GM23338 (cell line): ENCODE measurements around the gene KLHL8. TPM values are rescaled to one million over a fixed set of nuclear protein-coding genes. Genes with fewer than 3 reads are reported as not detected.

Source experiments
- ATAC-seq: fragments of 200-7000 bp; cut with Tn5 transposase; 3 replicates; pipeline ENCODE4 v1.9.1; 2020
- DNase-seq: peaks from one replicate; pipeline ENCODE4 v3.0.0-alpha.2; 2015; ENCODE audit warnings: low spot score
- H2AFZ ChIP-seq: fragments of 200-600 bp; sonication (generic); 2 replicates; pipeline ENCODE4 v1.8.0; 2016; ENCODE audit warnings: antibody characterized with exemption, mild to moderate bottlenecking, moderate library complexity
- H3F3A ChIP-seq: fragments of 200-600 bp; sonication (generic); replicated peaks from 2 replicates; pipeline ENCODE4 v1.8.0; 2017; ENCODE audit warnings: antibody characterized with exemption, mixed run types, low read depth
- H3K27ac ChIP-seq: fragments of 200-600 bp; sonication (generic); 2 replicates; pipeline ENCODE4 v1.6.1; 2016; ENCODE audit warnings: low read depth
- H3K27me3 ChIP-seq: fragments of 200-600 bp; sonication (generic); 2 replicates; pipeline ENCODE4 v1.8.0; 2016; ENCODE audit warnings: mild to moderate bottlenecking, mixed run types, moderate library complexity; ENCODE audit not compliant: insufficient read depth
- H3K36me3 ChIP-seq: fragments of 200-600 bp; sonication (generic); 2 replicates; pipeline ENCODE4 v1.8.0; 2016; ENCODE audit warnings: mild to moderate bottlenecking; ENCODE audit not compliant: insufficient read depth
- H3K4me1 ChIP-seq: fragments of 200-600 bp; sonication (generic); 2 replicates; pipeline ENCODE4 v1.8.0; 2016; ENCODE audit warnings: mild to moderate bottlenecking, moderate library complexity; ENCODE audit not compliant: insufficient read depth
- H3K4me2 ChIP-seq: fragments of 200-600 bp; sonication (generic); 2 replicates; pipeline ENCODE4 v1.7.1; 2017; ENCODE audit warnings: mixed run types
- H3K4me3 ChIP-seq: fragments of 200-600 bp; sonication (generic); 2 replicates; pipeline ENCODE4 v1.6.1; 2016; ENCODE audit warnings: mixed run types
- H3K79me2 ChIP-seq: fragments of 200-600 bp; sonication (generic); replicated peaks from 2 replicates; pipeline ENCODE4 v1.8.0; 2017; ENCODE audit warnings: mild to moderate bottlenecking; ENCODE audit not compliant: insufficient read depth
- H3K9me2 ChIP-seq: fragments of 200-600 bp; sonication (generic); 2 replicates; pipeline ENCODE4 v1.8.0; 2017; ENCODE audit not compliant: insufficient read depth
- H4K20me1 ChIP-seq: fragments of 200-600 bp; sonication (generic); replicated peaks from 2 replicates; pipeline ENCODE4 v1.8.0; 2017; ENCODE audit warnings: mild to moderate bottlenecking; ENCODE audit not compliant: insufficient read depth
- H3K27ac Mint-ChIP-seq: 2 replicates; pipeline ENCODE4 v1.8.0; 2020; ENCODE audit warnings: inconsistent platforms, mild to moderate bottlenecking, moderate library complexity, mixed read lengths
- H3K27me3 Mint-ChIP-seq: 3 replicates; pipeline ENCODE4 v1.8.0; 2022; ENCODE audit warnings: low read depth, mild to moderate bottlenecking, moderate library complexity, mixed read lengths, inconsistent platforms; ENCODE audit not compliant: insufficient read depth, poor library complexity
- H3K36me3 Mint-ChIP-seq: 3 replicates; pipeline ENCODE4 v1.8.0; 2021; ENCODE audit warnings: low read depth, mild to moderate bottlenecking, inconsistent platforms, moderate library complexity, mixed read lengths
- H3K4me1 Mint-ChIP-seq: 3 replicates; pipeline ENCODE4 v1.8.0; 2020; ENCODE audit warnings: mild to moderate bottlenecking, inconsistent platforms, mixed read lengths
- H3K4me3 Mint-ChIP-seq: 3 replicates; pipeline ENCODE4 v1.8.0; 2021; ENCODE audit warnings: moderate library complexity, mild to moderate bottlenecking, inconsistent platforms, mixed read lengths
- H3K9me3 Mint-ChIP-seq: 3 replicates; pipeline ENCODE4 v1.8.0; 2020; ENCODE audit warnings: moderate library complexity, mild to moderate bottlenecking, inconsistent platforms, mixed read lengths
- CREB1 ChIP-seq: fragments of 250-450 bp; sonication (Bioruptor Pico); IDR thresholded peaks from 2 replicates; pipeline ENCODE4 v1.5.0; 2020; ENCODE audit warnings: low read depth, mild to moderate bottlenecking, moderate library complexity
- EZH2 ChIP-seq: fragments of 200-600 bp; sonication (generic); IDR thresholded peaks from one replicate; pipeline ENCODE4 v1.8.0; 2017; ENCODE audit warnings: antibody characterized with exemption, mild to moderate bottlenecking, low read depth; ENCODE audit not compliant: unreplicated experiment
- EZH2phosphoT487 ChIP-seq: fragments of 200-600 bp; sonication (generic); IDR thresholded peaks from one replicate; pipeline ENCODE4 v1.8.1; 2018; ENCODE audit warnings: antibody characterized with exemption; ENCODE audit not compliant: unreplicated experiment
- JUNB ChIP-seq: IDR thresholded peaks from one replicate; pipeline ENCODE4 v1.6.1; 2016; ENCODE audit warnings: antibody characterized with exemption; ENCODE audit not compliant: unreplicated experiment
- NANOG ChIP-seq: IDR thresholded peaks from 2 replicates; pipeline ENCODE4 v1.6.1; 2016; ENCODE audit warnings: antibody characterized with exemption, borderline replicate concordance
- POLR2AphosphoS5 ChIP-seq: IDR thresholded peaks from 2 replicates; pipeline ENCODE4 v1.6.1; 2016; ENCODE audit warnings: antibody characterized with exemption, low read depth
- STAT1 ChIP-seq: IDR thresholded peaks from one replicate; pipeline ENCODE4 v1.6.1; 2016; ENCODE audit warnings: antibody characterized with exemption; ENCODE audit not compliant: unreplicated experiment
- ZNF114 ChIP-seq: fragments of 250-450 bp; sonication (Bioruptor Pico); IDR thresholded peaks from 2 replicates; pipeline ENCODE4 v1.5.0; 2020; ENCODE audit warnings: mild to moderate bottlenecking, moderate library complexity
- ZNF331 ChIP-seq: fragments of 250-450 bp; sonication (Bioruptor Pico); IDR thresholded peaks from 2 replicates; pipeline ENCODE4 v1.5.0; 2020; ENCODE audit warnings: low read depth, mild to moderate bottlenecking, moderate library complexity
- polyA plus RNA-seq: library from polyadenylated mRNA; unstranded; fragments of >200 nt; fragmentation: Nextera tagmentation; extraction: Ambion mirVana; gene quantifications from 2 replicates; pipeline ENCODE4 v1.2.1, GENCODE V29; 2016
- total RNA-seq: library from RNA; depleted of rRNA; stranded (reverse); fragments of >200 nt; shearing (Covaris generic); gene quantifications from 2 replicates; pipeline ENCODE4 v1.2.3, GENCODE V29; 2014
- TF ChIP-seq, protein P1 (sequence below): fragments of 250-450 bp; sonication (Bioruptor Pico); IDR thresholded peaks from 2 replicates; pipeline ENCODE4 v1.5.0; 2020; ENCODE audit warnings: mild to moderate bottlenecking, moderate library complexity
- TF ChIP-seq, protein P2 (sequence below), 2 experiments: fragments of 200-600 bp in 1 of 2; sonication (generic) in 1 of 2; conservative IDR thresholded peaks; 2 replicates each; pipeline versions ENCODE4 v1.5.1 to v1.6.1; 2016 to 2017; ENCODE audit warnings: antibody characterized with exemption in 2 of 2, low read depth in 2 of 2, mild to moderate bottlenecking in 2 of 2, moderate library complexity in 1 of 2
- TF ChIP-seq, protein P3 (sequence below): IDR thresholded peaks from 2 replicates; pipeline ENCODE4 v1.6.1; 2016; ENCODE audit warnings: antibody characterized with exemption

The KLHL8 gene
- total and polyA plus RNA-seq, 2 experiments from 2014 or later, result 3.3 to 7.2 TPM

DNA sequence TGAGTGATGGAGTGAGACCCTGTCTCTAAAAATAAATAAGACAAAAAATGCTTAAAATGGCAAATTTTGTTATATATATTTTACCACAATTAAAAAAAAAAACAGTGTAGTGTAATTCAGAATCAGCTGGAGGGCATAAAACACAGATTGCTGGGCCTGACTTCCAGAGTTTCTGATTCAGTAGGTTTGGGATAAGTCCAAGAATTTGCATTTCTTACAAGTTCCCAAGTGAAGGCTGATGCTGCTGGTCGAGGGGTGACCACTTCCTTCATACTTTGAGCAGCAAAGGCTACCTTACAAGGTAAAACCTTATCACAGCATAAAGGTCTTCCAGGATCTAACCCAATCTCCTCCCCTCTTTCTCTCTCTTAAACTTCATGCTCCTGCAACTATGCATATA is 40.7 kb downstream of the KLHL8 start:
- no peak overlapping the region for H3K27ac ChIP-seq
- H3K4me2 ChIP-seq, result no peak overlapping the region
- TF ChIP-seq ZNF114 (CRISPR knock-in tag), result no peak
- H4K20me1 ChIP-seq, result no peaks in the 10 kb centered on the region
- no peaks in the 10 kb centered on the region for H3F3A ChIP-seq
- no peak for DNase-seq
- no peaks in the 10 kb centered on the region for H3K9me2 ChIP-seq
- no peaks in the 10 kb centered on the region for H3K27me3 ChIP-seq
- H3K4me3 ChIP-seq, result no peak overlapping the region
- no peak for ATAC-seq
- H3K9me3 Mint-ChIP-seq, result no peaks in the 10 kb centered on the region
- no peaks in the 10 kb centered on the region for H3K4me1 ChIP-seq
- H3K36me3 Mint-ChIP-seq, result no peaks in the 10 kb centered on the region
- H3K4me1 Mint-ChIP-seq, result no peaks in the 10 kb centered on the region
- no peaks in the 10 kb centered on the region for H3K36me3 ChIP-seq
- no peaks in the 10 kb centered on the region for H3K27me3 Mint-ChIP-seq
- H3K4me3 Mint-ChIP-seq, result no peak overlapping the region
- no peak overlapping the region for H2AFZ ChIP-seq
- H3K27ac Mint-ChIP-seq, result no peak overlapping the region
- no peaks in the 10 kb centered on the region for H3K79me2 ChIP-seq

DNA sequence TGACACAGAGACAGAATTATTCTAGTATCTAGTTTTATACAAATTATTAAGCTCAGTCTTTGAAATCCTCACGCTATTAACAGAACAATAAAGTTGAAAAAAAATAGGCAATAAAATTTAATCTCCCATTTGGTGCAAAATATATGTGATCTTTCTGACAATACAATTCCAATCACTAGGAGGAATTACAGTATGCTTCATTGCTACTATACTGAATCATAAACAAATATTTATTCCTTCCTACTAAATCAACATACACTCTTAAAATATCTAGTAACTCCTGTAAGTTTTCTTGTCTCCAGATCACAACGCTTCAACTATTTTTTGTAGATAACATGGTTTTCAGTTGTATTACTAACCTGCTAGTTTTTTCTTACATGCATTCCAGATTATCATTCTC is 45.7 kb downstream of the KLHL8 start:
- no peaks in the 10 kb centered on the region; the same call in 1 of the 2 replicates for H3K36me3 ChIP-seq
- H3K27ac ChIP-seq, result no peak overlapping the region
- H3K4me1 ChIP-seq, result no peaks in the 10 kb centered on the region
- H3K4me1 Mint-ChIP-seq, result no peaks in the 10 kb centered on the region
- no peaks in the 10 kb centered on the region for H3F3A ChIP-seq
- no peak overlapping the region for H2AFZ ChIP-seq
- no peak overlapping the region for H3K4me3 Mint-ChIP-seq
- no peaks in the 10 kb centered on the region for H3K27me3 ChIP-seq
- H3K27ac Mint-ChIP-seq, result no peak overlapping the region
- no peak overlapping the region for H3K4me3 ChIP-seq
- H4K20me1 ChIP-seq, result no peaks in the 10 kb centered on the region
- no peaks in the 10 kb centered on the region for H3K36me3 Mint-ChIP-seq
- no peaks in the 10 kb centered on the region for H3K9me3 Mint-ChIP-seq
- ATAC-seq (no peak), DNase-seq (no peak)
- H3K4me2 ChIP-seq, result no peak overlapping the region
- H3K9me2 ChIP-seq, result no peaks in the 10 kb centered on the region
- no peaks in the 10 kb centered on the region for H3K27me3 Mint-ChIP-seq
- no peaks in the 10 kb centered on the region for H3K79me2 ChIP-seq
- TF ChIP-seq ZNF331 (CRISPR knock-in tag) (no peak), EZH2 (no peak), STAT1 (no peak), JUNB (no peak), EZH2phosphoT487 (no peak), NANOG (no peak), ZNF114 (CRISPR knock-in tag) (no peak), POLR2AphosphoS5 (no peak), CREB1 (CRISPR knock-in tag) (no peak)
- TF ChIP-seq, protein P1, sequence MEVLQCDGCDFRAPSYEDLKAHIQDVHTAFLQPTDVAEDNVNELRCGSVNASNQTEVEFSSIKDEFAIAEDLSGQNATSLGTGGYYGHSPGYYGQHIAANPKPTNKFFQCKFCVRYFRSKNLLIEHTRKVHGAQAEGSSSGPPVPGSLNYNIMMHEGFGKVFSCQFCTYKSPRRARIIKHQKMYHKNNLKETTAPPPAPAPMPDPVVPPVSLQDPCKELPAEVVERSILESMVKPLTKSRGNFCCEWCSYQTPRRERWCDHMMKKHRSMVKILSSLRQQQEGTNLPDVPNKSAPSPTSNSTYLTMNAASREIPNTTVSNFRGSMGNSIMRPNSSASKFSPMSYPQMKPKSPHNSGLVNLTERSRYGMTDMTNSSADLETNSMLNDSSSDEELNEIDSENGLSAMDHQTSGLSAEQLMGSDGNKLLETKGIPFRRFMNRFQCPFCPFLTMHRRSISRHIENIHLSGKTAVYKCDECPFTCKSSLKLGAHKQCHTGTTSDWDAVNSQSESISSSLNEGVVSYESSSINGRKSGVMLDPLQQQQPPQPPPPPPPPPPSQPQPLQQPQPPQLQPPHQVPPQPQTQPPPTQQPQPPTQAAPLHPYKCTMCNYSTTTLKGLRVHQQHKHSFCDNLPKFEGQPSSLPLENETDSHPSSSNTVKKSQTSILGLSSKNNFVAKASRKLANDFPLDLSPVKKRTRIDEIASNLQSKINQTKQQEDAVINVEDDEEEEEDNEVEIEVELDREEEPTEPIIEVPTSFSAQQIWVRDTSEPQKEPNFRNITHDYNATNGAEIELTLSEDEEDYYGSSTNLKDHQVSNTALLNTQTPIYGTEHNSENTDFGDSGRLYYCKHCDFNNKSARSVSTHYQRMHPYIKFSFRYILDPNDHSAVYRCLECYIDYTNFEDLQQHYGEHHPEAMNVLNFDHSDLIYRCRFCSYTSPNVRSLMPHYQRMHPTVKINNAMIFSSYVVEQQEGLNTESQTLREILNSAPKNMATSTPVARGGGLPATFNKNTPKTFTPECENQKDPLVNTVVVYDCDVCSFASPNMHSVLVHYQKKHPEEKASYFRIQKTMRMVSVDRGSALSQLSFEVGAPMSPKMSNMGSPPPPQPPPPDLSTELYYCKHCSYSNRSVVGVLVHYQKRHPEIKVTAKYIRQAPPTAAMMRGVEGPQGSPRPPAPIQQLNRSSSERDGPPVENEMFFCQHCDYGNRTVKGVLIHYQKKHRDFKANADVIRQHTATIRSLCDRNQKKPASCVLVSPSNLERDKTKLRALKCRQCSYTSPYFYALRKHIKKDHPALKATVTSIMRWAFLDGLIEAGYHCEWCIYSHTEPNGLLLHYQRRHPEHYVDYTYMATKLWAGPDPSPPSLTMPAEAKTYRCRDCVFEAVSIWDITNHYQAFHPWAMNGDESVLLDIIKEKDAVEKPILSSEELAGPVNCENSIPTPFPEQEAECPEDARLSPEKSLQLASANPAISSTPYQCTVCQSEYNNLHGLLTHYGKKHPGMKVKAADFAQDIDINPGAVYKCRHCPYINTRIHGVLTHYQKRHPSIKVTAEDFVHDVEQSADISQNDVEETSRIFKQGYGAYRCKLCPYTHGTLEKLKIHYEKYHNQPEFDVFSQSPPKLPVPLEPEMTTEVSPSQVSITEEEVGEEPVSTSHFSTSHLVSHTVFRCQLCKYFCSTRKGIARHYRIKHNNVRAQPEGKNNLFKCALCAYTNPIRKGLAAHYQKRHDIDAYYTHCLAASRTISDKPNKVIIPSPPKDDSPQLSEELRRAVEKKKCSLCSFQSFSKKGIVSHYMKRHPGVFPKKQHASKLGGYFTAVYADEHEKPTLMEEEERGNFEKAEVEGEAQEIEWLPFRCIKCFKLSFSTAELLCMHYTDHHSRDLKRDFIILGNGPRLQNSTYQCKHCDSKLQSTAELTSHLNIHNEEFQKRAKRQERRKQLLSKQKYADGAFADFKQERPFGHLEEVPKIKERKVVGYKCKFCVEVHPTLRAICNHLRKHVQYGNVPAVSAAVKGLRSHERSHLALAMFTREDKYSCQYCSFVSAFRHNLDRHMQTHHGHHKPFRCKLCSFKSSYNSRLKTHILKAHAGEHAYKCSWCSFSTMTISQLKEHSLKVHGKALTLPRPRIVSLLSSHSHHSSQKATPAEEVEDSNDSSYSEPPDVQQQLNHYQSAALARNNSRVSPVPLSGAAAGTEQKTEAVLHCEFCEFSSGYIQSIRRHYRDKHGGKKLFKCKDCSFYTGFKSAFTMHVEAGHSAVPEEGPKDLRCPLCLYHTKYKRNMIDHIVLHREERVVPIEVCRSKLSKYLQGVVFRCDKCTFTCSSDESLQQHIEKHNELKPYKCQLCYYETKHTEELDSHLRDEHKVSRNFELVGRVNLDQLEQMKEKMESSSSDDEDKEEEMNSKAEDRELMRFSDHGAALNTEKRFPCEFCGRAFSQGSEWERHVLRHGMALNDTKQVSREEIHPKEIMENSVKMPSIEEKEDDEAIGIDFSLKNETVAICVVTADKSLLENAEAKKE, result no peak
- TF ChIP-seq, protein P2, sequence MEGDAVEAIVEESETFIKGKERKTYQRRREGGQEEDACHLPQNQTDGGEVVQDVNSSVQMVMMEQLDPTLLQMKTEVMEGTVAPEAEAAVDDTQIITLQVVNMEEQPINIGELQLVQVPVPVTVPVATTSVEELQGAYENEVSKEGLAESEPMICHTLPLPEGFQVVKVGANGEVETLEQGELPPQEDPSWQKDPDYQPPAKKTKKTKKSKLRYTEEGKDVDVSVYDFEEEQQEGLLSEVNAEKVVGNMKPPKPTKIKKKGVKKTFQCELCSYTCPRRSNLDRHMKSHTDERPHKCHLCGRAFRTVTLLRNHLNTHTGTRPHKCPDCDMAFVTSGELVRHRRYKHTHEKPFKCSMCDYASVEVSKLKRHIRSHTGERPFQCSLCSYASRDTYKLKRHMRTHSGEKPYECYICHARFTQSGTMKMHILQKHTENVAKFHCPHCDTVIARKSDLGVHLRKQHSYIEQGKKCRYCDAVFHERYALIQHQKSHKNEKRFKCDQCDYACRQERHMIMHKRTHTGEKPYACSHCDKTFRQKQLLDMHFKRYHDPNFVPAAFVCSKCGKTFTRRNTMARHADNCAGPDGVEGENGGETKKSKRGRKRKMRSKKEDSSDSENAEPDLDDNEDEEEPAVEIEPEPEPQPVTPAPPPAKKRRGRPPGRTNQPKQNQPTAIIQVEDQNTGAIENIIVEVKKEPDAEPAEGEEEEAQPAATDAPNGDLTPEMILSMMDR (conservative IDR thresholded peaks at IDR 0.05; ENCODE audit: low read depth in 2 of 2), result no peak
- TF ChIP-seq, protein P3, sequence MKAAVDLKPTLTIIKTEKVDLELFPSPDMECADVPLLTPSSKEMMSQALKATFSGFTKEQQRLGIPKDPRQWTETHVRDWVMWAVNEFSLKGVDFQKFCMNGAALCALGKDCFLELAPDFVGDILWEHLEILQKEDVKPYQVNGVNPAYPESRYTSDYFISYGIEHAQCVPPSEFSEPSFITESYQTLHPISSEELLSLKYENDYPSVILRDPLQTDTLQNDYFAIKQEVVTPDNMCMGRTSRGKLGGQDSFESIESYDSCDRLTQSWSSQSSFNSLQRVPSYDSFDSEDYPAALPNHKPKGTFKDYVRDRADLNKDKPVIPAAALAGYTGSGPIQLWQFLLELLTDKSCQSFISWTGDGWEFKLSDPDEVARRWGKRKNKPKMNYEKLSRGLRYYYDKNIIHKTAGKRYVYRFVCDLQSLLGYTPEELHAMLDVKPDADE, result no peak
